ENCODE results near the gene ACTN1. TPM values are rescaled to one million over a fixed set of nuclear protein-coding genes. Genes with fewer than 3 reads are reported as not detected.

ACTN1 gene
- polyA plus RNA-seq, 1 of the 3 experiments (the other 2 are of a cell fraction), result 319 TPM

DNA sequence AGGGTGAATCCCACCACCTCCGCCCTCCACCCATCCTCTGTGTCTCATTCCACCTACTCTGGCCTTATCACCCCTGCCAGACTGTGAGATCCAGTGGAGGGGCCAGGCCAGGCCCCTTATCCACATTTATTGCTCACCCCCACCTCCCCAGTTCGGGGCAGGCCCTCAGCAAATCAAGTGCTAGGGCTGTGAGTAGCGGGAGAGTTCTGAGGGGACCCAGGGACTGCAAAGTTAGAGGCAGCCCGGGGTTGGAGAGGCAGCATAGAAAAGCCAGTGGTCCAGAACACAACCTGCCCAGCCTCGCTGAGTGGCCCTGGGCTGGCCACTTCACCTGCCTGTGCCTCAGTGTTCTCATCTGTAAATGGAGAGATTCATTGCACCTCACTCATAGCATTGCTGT is 27.2 kb upstream of the ACTN1 start:
- H3K27me3 ChIP-seq (ENCODE audit: insufficient read depth), result no peaks in the 10 kb centered on the region
- no peaks in the 10 kb centered on the region for H3K9me2 ChIP-seq
- H3F3A ChIP-seq (replicated peaks; ENCODE audit: insufficient read depth), result peaks cover 18% of the 10 kb centered on the region
- POLR2A ChIA-PET, result no interaction called here
- H3K36me3 ChIP-seq (replicated peaks in 1 of 2; ENCODE audit: control insufficient read depth in 1 of 2, insufficient read depth in 2 of 2, low read length in 1 of 2), result no peaks in the 10 kb centered on the region
- H2AFZ ChIP-seq (ENCODE audit: low read depth), result no peak overlapping the region
- no peak overlapping the region for H3K4me3 ChIP-seq (ENCODE audit: low read depth in 2 of 2, low read length in 1 of 2)
- H3K79me2 ChIP-seq (ENCODE audit: insufficient read depth), result no peaks in the 10 kb centered on the region
- peak overlapping the region; percentile 71 for H3K4me2 ChIP-seq
- H4K20me1 ChIP-seq (ENCODE audit: insufficient read depth), result no peaks in the 10 kb centered on the region
- WGBS (ENCODE audit: low lambda C conversion rate), result 96% methylated on average over 5 of the region's 5 CpGs
- CTCF ChIA-PET, result no interaction called here
- peaks cover 12 to 20% of the 10 kb centered on the region in 2 experiments; a peak in 3 of 4 replicates for H3K4me1 ChIP-seq (ENCODE audit: control insufficient read depth in 1 of 2, insufficient read depth in 2 of 2, low read depth in 1 of 2, low read length in 1 of 2)
- no peaks in the 10 kb centered on the region for H3K9me3 ChIP-seq
- H3K9ac ChIP-seq, result peak overlapping the region; percentile 52; the same call in 1 of the 2 replicates
- TF ChIP-seq, protein P1, sequence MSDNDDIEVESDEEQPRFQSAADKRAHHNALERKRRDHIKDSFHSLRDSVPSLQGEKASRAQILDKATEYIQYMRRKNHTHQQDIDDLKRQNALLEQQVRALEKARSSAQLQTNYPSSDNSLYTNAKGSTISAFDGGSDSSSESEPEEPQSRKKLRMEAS (IDR thresholded peaks at IDR 0.05; ENCODE audit: low read depth), result no peak
- TF ChIP-seq YY1 (IDR thresholded peaks at IDR 0.05; ENCODE audit: low read depth) (no peak), SIN3A (IDR thresholded peaks at IDR 0.05; ENCODE audit: borderline replicate concordance, low read depth, low read length) (no peak), FOSL2 (IDR thresholded peaks at IDR 0.05; ENCODE audit: borderline replicate concordance, low read depth) (no peak), FOXM1 (IDR thresholded peaks at IDR 0.05; ENCODE audit: low read depth) (no peak), GABPA (IDR thresholded peaks at IDR 0.05; ENCODE audit: low read depth) (no peak), ELF1 (IDR thresholded peaks at IDR 0.05) (no peak), RCOR1 (IDR thresholded peaks at IDR 0.05; ENCODE audit: low read length) (no peak), GATA2 (CRISPR knock-in tag; IDR thresholded peaks at IDR 0.05) (no peak)
- TF ChIP-seq, protein P2, sequence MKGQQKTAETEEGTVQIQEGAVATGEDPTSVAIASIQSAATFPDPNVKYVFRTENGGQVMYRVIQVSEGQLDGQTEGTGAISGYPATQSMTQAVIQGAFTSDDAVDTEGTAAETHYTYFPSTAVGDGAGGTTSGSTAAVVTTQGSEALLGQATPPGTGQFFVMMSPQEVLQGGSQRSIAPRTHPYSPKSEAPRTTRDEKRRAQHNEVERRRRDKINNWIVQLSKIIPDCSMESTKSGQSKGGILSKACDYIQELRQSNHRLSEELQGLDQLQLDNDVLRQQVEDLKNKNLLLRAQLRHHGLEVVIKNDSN (IDR thresholded peaks at IDR 0.05; ENCODE audit: borderline replicate concordance, low read depth), result no peak
- DNase-seq, result no peak
- H3K27ac ChIP-seq (ENCODE audit: low read depth in 2 of 2, low read length in 1 of 2), result peak overlapping the region in 1 of 2 experiments; percentile 94; a peak in 2 of 4 replicates

DNA sequence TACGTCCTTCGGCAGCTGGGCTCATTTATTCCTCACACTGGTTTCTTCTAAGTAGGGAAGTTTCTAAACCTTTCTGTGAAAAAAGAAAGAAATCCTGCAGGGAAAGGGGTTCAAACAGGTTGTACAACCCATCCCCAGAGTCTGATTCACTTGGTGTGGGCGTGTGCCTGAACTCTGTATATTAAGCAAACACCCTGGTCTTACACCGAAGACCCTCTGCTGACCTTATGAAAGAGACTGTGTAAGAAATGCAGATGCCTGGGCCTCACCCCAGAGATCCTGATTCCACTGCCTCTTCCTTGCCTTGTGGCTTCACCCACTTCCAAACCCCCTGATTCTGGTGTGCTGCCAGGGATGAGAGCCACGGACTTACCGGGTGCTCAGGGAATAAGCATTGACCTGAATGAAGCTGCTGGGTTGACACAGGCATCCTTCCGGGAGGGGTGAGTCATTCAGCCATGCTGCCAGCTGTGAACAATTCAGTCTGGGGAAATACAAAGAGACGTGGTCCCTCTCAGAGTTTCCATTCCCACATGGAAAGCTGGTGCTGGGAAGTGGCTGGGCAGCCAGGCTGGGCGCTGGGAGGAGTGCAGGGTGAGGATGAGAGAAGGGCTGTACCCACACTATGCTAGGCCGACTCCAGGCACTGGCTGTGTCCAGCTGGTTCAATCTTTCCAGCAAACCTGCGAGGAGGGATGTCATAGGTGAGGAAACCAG is 26.5 kb upstream of the ACTN1 start:
- WGBS (ENCODE audit: low lambda C conversion rate), result 30% methylated on average over 11 of the region's 11 CpGs
- Histone ChIP-seq H3F3A (replicated peaks; ENCODE audit: insufficient read depth) (peaks cover 18% of the 10 kb centered on the region), H3K9ac (peak overlapping the region; percentile 65), H3K9me2 (no peaks in the 10 kb centered on the region), H4K20me1 (ENCODE audit: insufficient read depth) (no peaks in the 10 kb centered on the region), H3K27me3 (ENCODE audit: insufficient read depth) (no peaks in the 10 kb centered on the region), H3K79me2 (ENCODE audit: insufficient read depth) (no peaks in the 10 kb centered on the region), H2AFZ (ENCODE audit: low read depth) (no peak overlapping the region), H3K4me1 (ENCODE audit: control insufficient read depth in 1 of 2, insufficient read depth in 2 of 2, low read depth in 1 of 2, low read length in 1 of 2) (peaks cover 12 to 20% of the 10 kb centered on the region in 2 experiments; a peak in 3 of 4 replicates), H3K4me3 (ENCODE audit: low read depth in 2 of 2, low read length in 1 of 2) (peak overlapping the region in 1 of 2 experiments; percentile 39; a peak in 2 of 4 replicates), H3K36me3 (replicated peaks in 1 of 2; ENCODE audit: control insufficient read depth in 1 of 2, insufficient read depth in 2 of 2, low read length in 1 of 2) (no peaks in the 10 kb centered on the region), H3K27ac (ENCODE audit: low read depth in 2 of 2, low read length in 1 of 2) (peak overlapping the region in 1 of 2 experiments; percentile 94; a peak in 2 of 4 replicates), H3K9me3 (no peaks in the 10 kb centered on the region), H3K4me2 (peak overlapping the region; percentile 71)
- POLR2A ChIA-PET, result no interaction called here
- peak; percentile 26 for DNase-seq
- CTCF ChIA-PET, result interaction anchor here (0.5 to 0.8 kb wide), 2 partner anchors 66 to 1170 kb away, joined by 3 read pairs; no protein-coding TSS in a partner anchor
- TF ChIP-seq, protein P3, sequence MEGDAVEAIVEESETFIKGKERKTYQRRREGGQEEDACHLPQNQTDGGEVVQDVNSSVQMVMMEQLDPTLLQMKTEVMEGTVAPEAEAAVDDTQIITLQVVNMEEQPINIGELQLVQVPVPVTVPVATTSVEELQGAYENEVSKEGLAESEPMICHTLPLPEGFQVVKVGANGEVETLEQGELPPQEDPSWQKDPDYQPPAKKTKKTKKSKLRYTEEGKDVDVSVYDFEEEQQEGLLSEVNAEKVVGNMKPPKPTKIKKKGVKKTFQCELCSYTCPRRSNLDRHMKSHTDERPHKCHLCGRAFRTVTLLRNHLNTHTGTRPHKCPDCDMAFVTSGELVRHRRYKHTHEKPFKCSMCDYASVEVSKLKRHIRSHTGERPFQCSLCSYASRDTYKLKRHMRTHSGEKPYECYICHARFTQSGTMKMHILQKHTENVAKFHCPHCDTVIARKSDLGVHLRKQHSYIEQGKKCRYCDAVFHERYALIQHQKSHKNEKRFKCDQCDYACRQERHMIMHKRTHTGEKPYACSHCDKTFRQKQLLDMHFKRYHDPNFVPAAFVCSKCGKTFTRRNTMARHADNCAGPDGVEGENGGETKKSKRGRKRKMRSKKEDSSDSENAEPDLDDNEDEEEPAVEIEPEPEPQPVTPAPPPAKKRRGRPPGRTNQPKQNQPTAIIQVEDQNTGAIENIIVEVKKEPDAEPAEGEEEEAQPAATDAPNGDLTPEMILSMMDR (IDR thresholded peaks at IDR 0.05), result no peak
- TF ChIP-seq, protein P4, sequence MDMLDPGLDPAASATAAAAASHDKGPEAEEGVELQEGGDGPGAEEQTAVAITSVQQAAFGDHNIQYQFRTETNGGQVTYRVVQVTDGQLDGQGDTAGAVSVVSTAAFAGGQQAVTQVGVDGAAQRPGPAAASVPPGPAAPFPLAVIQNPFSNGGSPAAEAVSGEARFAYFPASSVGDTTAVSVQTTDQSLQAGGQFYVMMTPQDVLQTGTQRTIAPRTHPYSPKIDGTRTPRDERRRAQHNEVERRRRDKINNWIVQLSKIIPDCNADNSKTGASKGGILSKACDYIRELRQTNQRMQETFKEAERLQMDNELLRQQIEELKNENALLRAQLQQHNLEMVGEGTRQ (IDR thresholded peaks at IDR 0.05; ENCODE audit: borderline replicate concordance, low read depth, low read length), result no peak
- TF ChIP-seq RXRA (IDR thresholded peaks at IDR 0.05; ENCODE audit: borderline replicate concordance, low read depth), result peak; percentile 63; the same call in 1 of the 2 replicates
- TF ChIP-seq, protein P5, sequence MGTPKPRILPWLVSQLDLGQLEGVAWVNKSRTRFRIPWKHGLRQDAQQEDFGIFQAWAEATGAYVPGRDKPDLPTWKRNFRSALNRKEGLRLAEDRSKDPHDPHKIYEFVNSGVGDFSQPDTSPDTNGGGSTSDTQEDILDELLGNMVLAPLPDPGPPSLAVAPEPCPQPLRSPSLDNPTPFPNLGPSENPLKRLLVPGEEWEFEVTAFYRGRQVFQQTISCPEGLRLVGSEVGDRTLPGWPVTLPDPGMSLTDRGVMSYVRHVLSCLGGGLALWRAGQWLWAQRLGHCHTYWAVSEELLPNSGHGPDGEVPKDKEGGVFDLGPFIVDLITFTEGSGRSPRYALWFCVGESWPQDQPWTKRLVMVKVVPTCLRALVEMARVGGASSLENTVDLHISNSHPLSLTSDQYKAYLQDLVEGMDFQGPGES (IDR thresholded peaks at IDR 0.05; ENCODE audit: low read depth, low read length), result no peak
- no peak for TF ChIP-seq RCOR1 (IDR thresholded peaks at IDR 0.05; ENCODE audit: low read length)
- TF ChIP-seq SMC3 (IDR thresholded peaks at IDR 0.05; ENCODE audit: low read depth, low read length), result no peak
- no peak for TF ChIP-seq CHD2 (IDR thresholded peaks at IDR 0.05; ENCODE audit: low read length, partially characterized antibody)
- peak; percentile 65; the same call in 1 of the 2 replicates for TF ChIP-seq POLR2AphosphoS5 (IDR thresholded peaks at IDR 0.05; ENCODE audit: low read depth, low read length)
- no peak; the same call in 1 of the 2 replicates for TF ChIP-seq YY1 (IDR thresholded peaks at IDR 0.05; ENCODE audit: low read depth)
